Astrocyte of the hippocampus (primary cell): ENCODE results near the gene PLK1.
"Not testable (repeated sequence)": the region's sequence is repeated elsewhere in the genome, so short reads cannot be mapped to it uniquely, and the experiment has no call there.

ENCODE experiments used
- DNase-seq: peaks from one replicate; pipeline ENCODE4 v3.0.0; 2011; ENCODE audit warnings: low read depth, low spot score

PLK1 gene

DNA sequence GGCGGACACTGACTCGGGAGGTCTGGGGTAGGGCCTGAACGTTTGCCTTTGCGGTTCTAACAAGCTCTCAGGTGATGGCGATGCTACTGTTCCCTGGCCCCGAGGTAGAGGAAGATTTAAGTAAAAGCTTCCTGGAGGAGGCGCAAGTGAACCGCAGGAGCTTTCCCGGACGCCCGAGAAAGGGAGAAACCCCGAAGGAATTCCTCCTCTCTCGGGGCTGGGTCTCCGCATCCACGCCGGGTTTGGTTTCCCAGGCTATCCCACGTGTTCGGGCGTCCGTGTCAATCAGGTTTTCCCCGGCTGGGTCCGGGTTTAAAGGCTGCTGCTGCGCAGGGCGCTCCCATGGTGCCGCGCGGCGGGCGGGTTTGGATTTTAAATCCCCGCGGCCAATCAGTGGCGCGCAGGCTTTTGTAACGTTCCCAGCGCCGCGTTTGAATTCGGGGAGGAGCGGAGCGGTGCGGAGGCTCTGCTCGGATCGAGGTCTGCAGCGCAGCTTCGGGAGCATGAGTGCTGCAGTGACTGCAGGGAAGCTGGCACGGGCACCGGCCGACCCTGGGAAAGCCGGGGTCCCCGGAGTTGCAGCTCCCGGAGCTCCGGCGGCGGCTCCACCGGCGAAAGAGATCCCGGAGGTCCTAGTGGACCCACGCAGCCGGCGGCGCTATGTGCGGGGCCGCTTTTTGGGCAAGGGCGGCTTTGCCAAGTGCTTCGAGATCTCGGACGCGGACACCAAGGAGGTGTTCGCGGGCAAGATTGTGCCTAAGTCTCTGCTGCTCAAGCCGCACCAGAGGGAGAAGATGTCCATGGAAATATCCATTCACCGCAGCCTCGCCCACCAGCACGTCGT, at the start of gene PLK1:
Gene PLK1, plus strand, starts transcription at position 460 of the 844 bp plus-strand sequence. Its CDS starts 44 bp downstream, at position 504.
- DNase-seq, result peak; percentile 94

DNA sequence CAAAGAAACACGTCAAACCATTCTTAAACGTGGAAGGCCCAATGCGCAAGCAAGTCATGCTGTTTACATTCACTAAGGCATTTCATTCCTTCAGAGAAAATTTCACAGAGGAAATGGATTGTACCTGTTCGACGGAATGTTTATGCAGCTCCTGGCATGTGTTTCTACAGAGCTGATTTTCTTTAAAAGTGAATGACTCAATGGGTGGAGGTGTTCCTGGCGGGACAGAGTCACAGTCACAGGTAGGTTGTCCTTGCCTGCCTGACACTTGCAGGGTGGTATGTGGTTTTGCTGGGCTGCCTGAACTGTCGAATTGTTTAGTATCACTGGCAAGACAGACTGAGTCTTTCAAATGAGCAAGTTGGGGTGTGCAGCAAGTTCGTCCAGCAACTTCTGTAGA, 49.2 kb upstream of the PLK1 start:
- no peak for DNase-seq

DNA sequence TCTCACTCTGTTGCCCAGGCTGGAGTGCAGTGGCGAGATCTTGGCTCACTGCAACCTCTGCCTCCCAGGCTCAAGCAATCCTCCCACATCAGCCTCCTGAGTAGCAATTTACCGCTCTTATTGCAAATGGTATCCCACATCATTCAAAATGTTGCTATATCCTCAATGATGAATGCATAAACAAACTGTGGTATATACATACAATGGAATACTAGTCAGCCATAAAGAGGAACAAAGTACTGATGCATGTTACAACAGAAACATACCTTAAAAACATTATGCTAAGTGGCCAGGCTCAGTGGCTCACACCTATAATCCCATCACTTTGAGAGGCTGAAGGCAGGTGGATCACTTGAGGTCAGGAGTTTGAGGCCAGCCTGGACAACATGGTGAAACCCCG, 46.8 kb upstream of the PLK1 start:
- not testable (repeated sequence) for DNase-seq

DNA sequence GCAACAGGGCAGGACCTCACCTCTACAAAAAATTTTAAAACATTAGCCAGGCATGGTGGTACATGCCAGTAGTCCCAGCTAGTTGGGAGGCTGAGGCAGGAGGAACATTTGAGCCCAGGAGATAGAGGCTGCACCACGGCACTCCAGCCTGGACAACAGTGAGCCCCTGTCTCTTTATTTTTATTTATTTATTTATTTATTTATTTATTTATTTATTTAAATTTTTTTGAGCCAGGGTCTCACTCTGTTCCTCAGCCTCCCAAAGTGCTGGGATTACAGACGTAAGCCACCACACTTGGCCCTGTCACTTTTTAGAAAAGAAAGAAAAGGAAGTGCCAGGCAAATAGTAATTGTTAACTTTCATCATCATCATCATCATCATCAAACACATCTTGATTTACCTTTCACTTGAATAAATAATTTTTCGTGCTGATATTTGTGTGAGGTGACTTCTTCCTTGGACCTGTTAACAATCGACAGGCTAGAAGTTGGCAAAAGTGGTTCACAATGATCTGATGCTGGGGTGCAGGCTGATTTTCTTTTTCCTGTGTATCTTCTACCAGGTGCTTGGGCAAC, 44.1 kb upstream of the PLK1 start:
- DNase-seq, result no peak

DNA sequence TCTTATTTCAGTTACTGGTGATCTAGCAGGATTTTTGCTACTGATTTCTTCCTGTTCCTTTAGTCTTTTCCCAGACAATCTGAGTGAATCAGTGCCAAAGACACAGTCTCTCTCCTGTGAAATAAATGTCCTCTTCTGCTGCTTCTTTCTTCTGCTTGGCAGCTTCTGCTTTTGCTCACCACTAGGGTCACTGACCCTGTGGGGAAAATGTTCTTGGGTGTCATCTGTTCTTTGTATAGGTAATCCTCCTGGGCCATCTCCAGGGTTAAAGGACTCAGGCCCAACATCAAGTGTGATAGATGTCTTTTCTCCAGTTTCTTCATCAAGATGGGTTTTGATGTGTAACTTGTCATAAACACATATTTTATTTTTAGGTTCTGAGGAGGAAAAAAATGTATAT, 42.7 kb upstream of the PLK1 start:
- no peak for DNase-seq

DNA sequence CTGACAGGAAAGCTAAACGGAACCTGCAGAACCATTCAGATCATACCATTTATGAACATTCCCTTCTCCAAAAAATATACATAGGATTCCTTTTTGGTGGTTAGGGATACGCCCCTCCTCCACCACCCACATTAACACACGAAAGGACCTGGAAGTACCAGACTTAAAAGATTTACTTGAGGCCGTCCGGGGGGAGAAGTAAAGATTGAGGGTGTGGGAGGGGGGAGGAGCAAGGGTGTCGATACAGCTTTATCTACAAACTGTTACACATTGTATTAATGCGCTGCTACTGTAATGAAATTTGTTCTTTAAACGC, 38.1 kb upstream of the PLK1 start:
- DNase-seq, result no peak

DNA sequence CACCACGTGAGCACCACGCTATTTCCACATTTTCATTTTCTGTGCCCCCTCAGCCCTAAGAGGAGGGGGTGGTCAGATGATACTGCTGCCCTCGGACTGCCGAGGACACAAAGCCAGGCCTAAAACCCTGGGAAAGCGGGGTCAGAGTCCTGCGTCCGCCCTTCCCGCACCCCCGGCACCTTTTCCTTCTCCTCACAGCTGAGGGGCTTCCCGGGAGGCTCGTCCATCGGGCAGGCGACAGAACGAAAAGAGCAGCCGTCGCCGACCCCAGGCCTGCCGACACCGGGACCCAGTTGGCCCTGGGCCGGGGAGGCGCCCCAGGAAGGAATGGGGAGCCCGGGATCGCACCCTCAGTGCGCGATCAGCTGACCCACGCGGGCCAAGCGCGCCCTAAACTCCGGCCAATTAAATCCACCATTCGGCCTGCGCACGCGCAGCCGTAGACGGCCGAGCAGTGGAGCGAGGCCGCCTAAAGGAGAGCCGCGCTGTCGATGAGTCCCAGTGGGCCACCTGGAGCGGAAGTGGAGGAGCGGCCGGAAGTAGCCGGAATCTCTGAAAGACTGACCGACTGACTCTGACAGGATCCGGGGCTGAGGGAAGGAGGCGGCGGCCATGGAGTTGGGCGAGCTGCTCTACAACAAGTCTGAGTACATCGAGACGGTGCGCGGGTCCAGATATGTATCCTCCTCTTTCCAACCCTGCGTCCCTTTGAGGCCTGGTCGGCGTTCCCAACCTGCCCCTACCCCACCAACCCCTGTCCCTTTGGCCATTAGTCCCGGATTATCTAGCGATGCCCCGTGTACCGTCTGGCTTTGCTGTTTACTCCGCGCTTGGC, 37.5 kb upstream of the PLK1 start, which contains the start of the genes DCTN5 and PALB2:
Gene DCTN5, plus strand, starts transcription at position 536 of the 835 bp plus-strand sequence. Its CDS starts 77 bp downstream, at position 613.
Gene PALB2, minus strand, starts transcription at position 380 of the 835 bp plus-strand sequence. Its CDS starts 153 bp downstream, at position 227.
- DNase-seq, result peak; percentile 97

DNA sequence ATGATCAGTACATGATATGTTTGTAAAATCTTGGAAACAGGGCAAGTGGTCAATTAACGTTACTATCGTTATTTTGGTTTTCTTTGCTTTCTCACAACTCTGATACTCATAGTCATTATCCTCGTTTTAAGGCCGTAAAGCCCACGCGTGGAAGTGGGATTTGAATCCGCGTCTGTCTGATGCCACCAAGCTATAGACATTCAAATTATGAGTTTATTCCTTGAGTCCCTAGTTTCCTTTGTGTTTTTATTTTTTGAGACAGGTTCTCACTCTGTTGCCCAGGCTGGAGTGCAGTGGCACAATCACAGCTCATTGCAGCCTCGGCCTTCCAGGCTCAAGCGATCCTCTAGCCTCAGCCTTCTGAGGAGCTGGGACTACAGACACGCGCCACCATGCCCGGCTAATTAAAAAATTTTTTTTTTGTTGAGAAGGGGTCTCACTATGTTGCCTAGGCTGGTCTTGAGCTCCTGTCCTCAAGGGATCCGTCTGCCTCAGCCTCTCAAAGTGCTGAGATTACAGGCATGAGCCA, 36.4 kb upstream of the PLK1 start:
- no peak for DNase-seq

DNA sequence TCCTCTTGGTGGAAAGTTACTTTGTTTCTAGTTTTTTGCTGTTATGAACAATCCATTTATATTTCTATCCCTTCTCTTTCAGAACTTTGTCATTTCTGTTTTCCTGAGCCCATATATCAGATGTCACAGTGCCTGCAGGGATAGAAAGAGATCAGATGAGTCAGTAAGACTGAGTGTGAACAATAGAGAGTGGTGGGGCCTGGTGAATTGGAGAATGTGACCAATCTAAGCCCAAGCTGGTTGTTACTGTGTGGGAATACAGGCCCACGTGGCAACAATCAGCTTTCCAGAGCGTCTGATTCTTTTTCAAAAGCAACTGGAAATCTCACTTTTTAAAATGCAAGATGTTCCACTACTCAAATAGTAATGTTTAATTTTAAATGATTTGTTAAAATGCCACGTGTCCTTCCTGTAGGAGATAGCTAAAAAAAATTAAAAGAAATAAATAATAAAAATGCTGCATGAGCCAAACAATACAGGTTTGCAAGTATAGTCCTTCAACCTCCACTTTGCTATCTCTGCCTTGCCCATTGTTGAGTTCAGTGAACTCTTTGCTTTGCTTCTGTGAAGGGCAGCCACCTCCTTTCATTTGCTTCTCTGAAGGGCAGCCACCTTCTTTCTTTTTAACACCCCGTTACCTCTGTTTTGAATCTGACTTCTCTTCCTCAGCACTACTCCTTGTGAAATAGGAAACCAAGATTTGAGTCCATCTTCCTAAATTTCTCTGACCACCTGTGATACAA, 27.8 kb upstream of the PLK1 start:
- DNase-seq, result peak; percentile 58

DNA sequence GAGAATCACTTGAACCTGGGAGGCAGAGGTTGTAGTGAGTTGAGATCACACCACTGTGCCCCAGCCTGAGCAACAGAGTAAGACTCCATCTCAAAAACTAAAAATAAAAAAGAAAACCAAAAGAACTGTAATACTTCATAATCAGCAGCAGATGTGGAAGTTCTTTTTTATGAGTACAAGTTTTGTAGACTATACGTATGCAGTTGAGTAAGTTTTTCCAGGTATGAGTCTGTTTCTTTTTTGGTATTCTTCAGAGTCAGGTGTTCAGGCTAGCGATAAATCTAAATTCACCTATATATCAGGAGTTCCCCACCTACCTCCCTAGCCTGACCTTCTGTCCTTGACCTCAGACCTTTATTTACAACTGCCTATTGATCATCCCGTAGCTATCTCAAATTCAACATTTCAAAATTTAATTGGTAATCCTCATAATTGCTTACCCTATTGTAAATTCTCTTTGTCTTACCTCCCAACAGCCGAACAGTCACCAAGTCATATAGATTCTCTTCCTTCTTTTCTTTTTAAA, 26.7 kb upstream of the PLK1 start:
- no peak for DNase-seq

DNA sequence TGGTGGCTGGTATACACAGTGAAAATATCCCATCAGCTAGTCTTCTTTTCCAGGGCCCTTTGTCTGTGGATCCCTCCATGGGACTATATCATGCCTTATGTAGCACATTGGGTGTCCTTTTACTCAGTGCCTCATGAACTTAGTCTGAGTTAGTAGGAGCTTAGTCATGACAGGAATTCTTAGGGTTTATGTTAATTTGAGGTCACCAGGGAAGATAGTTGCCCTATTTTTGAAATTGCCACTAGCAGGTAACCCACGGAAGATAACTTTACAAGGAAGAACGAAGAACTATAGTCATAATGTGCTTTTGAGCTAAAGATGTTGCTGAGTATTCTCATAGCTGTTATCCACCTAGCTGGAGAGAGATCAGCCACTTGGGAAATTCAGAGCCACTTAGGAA, 14.8 kb upstream of the PLK1 start:
- no peak for DNase-seq

DNA sequence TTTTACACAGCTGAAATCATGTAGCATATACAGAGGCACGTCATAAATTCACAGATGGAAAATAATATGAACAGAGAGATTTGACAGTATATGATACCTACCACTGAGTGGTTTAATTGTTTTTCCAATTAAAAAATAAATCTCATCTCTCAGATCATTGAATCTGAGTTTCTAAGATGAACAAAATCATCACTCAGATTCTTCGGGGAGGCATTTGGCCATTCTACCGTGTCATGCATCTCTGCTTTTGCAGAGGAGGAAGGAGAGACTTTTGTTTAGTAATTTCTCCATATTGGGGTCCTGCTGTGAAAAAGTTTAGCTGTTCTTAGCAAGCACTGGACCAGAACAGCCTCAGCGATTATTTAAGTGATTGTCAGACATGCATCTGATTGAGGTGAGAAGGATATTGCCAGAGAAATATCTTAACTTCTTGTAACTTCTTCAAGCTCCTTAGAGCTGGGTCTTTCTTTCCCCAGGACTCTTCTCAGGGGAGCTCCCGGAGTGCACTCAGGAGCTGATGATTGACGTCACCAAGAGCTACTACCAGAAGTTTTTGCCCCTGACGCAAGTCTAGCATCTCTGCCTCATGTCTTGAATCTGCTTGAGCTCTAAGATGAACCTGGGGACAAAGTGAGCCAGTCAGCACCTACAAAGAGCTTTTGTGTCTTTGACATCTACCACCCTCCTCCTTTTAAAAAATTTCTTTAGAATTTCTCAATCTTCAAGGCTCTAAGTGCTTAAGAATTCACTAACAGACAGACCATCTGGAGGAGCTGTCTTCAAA, 11.9 kb upstream of the PLK1 start:
- no peak for DNase-seq

DNA sequence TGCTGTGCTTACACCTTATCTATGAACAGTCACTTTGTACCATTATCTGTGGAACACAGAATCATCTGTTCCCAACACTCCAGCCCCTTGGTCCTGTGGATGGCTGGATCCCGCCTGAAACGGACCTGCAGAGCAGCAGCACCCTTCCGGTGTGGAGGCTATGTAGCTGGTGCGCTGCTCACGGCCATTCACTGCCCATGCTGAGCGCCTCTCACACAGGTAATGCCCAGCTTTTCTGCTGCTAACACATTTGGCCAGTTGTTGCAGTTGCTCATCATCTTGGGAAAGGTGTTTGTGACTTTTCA, 11.4 kb upstream of the PLK1 start:
- DNase-seq, result no peak

DNA sequence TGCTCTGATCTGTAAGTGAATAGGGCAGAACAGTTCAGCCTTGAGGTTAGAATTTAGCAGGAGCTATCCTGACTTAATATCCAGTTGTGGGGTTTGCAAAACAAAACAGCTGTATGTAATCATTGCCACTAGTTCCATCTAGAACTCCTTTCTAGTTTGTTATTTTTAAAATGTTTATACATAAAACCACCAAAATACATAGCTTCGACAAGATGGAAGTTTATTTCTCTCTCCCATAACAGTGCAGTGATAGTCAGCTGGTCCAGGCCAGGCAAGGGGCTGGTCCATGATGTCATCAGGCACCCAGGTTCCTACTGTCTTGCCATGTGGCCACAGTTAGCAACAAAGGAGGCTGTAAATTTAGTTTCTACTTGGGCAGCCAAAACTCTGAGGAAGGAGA, 10.5 kb upstream of the PLK1 start:
- DNase-seq, result no peak

DNA sequence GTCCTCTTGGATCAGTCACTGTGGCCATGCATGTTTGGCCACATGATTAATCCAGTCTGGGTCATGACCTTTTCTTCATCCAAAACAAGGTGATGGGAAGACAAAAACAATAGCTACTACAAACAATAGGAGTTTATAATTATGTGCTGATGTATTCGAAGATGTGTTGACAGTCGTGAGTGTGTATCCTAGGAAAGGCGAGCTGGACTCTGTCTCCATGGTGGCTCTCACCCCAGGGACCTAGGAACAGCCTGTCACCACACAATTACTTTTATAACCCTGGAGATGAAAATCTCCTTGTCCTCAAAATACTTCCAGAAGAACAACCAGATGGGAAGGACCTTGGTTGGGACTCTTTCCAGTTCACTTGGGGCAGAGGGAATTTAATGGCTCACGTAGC, 9.8 kb upstream of the PLK1 start:
- DNase-seq, result no peak

DNA sequence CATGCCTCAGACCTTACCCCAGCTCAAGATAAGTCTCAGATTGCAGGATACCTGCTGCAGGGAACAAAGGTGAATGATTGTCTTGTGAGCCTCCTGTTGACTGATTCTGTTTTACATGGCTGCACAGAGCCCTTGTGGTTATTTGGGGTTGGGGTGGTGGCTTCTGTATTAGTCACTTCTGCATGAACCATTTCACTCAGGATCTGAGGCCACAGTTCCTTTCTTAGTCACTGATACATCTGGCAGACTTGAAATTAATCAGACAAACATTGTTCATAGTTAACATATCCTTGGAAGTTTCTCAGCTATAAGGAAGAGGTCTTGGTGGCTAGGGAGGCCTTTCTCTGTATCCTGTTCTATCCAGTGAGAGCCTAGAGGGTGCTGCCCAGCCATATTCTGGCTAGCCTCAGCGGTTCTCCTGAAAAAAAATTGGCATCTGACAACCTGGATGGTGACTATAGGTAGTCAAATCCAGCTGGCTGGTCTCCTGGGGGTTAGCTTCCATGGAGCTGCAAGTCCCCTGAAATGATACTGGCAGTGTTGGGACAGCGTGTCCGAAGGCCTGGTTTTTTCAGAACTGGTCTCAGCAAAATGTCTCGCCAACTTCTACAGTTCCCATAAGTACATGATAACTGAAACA, 8.4 kb upstream of the PLK1 start:
- DNase-seq, result peak; percentile 77

DNA sequence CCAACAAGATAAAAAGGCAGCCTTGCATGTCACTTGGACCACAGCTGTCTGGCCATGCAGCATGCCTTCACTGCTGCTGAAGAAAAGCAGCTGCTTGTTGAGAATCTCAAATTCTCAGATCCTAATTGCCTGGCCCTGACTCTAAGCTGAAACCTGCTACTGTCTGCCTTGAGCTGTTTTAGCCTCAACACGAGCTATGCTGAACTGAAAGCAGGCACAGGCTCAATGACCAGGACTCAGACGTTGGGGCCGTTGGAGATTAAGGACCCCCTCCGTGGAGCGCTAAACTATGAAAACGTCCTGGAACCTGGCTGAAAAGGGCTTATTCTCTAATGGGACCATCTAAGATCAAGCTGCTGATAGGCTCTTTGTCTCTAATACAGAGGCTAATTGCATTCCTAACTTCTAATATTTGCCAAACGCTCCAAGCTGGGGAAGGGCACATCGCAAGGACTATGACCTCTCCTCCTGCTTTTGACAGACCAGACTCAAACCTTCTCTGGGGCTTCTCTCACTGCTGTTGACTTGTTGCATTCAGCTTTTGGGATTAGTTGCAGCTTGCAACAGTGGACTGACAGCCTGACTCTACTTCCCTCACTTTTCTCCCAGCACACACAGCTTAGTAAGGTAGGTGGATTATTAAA, 4.6 kb upstream of the PLK1 start:
- no peak for DNase-seq

DNA sequence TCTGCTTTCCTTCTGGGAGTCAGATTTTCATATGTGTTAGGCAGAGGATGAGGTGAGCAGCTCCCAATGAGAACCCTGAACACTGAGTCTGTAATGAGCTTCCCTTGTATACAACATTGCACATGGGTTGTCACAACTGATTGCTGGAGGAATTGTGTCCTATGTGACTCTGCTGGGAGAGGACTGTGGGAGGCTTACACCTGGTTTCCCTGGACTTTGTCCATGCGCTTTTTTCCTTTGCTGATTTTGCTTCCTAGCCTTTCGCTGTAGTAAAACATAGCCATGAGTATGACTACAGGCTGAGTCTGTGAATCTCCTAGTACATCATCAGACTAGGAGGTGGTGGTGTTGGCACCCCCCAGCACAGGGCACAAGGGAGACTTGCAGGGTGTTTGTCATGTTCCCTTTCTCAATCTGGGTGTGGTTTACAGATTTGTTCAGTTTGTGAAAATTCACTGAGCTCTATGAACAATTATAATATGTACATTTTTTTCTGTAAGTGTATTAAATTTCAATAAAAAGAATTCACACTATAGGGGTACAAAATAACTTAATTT, 1.7 kb upstream of the PLK1 start:
- DNase-seq, result no peak

DNA sequence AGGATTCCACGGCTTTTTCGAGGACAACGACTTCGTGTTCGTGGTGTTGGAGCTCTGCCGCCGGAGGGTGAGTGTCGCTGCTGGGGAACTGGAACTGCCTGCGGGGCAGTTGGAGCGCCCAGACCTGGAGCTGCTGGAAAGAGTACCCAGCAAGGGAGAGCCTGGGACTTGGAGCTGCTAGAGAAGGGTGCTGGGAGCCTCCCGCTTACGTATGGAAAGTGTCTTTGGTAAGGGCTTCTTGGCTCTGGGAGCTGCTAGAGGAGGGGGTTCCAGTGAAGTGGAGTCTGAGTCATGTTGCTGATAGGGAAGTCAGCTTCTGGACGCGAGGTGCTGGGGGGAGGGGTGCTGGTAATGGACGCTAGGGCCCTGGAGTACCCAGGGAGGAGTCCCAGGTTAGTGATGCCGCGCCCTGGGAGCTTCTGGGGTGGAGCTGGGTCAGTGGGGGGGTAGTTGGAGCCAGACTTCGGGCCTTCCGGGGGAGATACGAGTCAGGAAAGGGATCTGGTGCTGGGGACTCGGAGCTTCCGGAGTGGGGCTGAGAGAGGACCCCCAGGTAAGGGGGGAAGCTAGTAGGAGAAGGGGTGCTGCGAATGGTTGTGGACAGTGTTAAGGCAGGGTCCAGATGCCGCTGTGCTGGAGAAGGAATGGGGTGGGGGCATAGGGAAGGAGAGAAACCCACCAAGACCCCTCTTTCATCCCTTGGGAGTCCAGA, 741 bp downstream of the PLK1 start:
- peak; percentile 66 for DNase-seq
